BLaER1 treated with 17β-estradiol and CSF1 and Interleukin-3, amounts not matched to agents 10 nM and 100 nM (cell line): Measurements from ENCODE around the gene REV1.
"Not testable (repeated sequence)": the region's sequence is repeated elsewhere in the genome, so short reads cannot be mapped to it uniquely, and the experiment has no call there.

Source experiments
- H3K27ac ChIP-seq, 11 experiments: shearing (Covaris generic); formaldehyde crosslinking; 2 replicates each; pipeline ENCODE4 v1.8.1; 2022
- H3K27me3 ChIP-seq, 11 experiments: shearing (Covaris generic); formaldehyde crosslinking; 2 replicates each; pipeline ENCODE4 v1.8.1; 2022
- H3K36me3 ChIP-seq, 11 experiments: shearing (Covaris generic); formaldehyde crosslinking; 2 replicates each; pipeline ENCODE4 v1.8.1; 2022
- H3K4me1 ChIP-seq, 10 experiments: shearing (Covaris generic); formaldehyde crosslinking; 2 replicates each; pipeline ENCODE4 v1.8.1; 2022
- H3K4me2 ChIP-seq, 11 experiments: shearing (Covaris generic); formaldehyde crosslinking; 2 replicates each; pipeline ENCODE4 v1.8.1; 2022
- H3K4me3 ChIP-seq, 10 experiments: shearing (Covaris generic); formaldehyde crosslinking; 2 replicates each; pipeline ENCODE4 v1.8.1; 2022
- H3K9ac ChIP-seq, 11 experiments: shearing (Covaris generic); formaldehyde crosslinking; 2 replicates each; pipeline ENCODE4 v1.8.1; 2022
- H3K9me3 ChIP-seq, 11 experiments: shearing (Covaris generic); formaldehyde crosslinking; replicated peaks in 1 of 11; 2 replicates each; pipeline ENCODE4 v1.8.1; 2022
- H4K20me1 ChIP-seq, 11 experiments: shearing (Covaris generic); formaldehyde crosslinking; 2 replicates each; pipeline ENCODE4 v1.8.1; 2022
- Cebpa-rat ChIP-seq, 11 experiments: shearing (Covaris generic); IDR thresholded peaks; 2 replicates each; pipeline ENCODE4 v1.8.1; 2022

REV1 gene

DNA sequence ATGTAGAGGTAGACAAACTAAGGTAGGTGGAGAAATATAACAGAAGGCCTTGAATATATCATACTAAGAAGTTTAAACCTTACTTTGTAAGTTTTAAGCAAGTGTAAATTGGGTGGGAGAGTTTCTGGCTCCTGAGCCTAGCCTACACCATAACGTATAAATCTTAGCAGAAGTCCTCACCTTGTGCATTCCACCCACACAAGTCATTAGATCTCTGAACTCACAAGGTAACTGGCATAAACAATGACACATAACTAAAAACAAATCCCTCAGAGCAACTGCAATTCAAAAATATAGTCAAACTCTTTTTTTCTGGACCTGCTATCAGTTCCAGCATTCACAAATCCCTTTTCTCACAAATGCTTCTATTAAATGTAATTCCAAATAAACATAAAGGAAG, 9.4 kb downstream of the REV1 start:
- Histone ChIP-seq H3K36me3 (peaks cover 0 to 45% (median 30%) of the 10 kb centered on the region in 11 experiments; a peak in 16 of 22 replicates), H3K9ac (no peak overlapping the region), H3K4me3 (no peak overlapping the region), H3K27ac (no peak overlapping the region), H3K4me1 (peaks cover 4 to 76% (median 23%) of the 10 kb centered on the region in 10 experiments; a peak in 18 of 20 replicates), H4K20me1 (peaks cover 90 to 100% (median 100%) of the 10 kb centered on the region in 11 experiments), H3K4me2 (peak overlapping the region in 1 of 11 experiments; percentile 20; a peak in 1 of 22 replicates), H3K9me3 (no peaks in the 10 kb centered on the region), H3K27me3 (no peaks in the 10 kb centered on the region)
- TF ChIP-seq Cebpa-rat (IDR thresholded peaks at IDR 0.05), result no peak

DNA sequence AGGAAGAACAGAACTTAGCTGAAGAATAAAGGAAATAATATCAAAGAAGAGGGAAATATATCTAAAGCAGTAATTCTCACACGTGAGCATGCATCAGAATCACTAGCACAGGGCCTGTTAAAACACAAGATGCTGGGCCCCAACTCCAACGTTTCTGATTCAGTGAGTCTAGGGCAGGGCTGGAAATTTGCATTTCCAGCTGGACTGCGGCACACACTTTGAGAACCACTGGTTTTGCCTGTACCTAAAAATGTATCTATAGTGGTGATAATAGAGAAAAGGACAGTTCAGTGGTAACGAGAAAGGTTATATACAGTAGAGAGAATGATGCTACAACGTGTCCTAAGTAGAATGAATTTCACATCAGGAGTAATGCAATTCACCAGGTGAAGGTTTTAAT, 11.2 kb downstream of the REV1 start:
- H3K9me3 ChIP-seq, result no peaks in the 10 kb centered on the region
- peak overlapping the region in 2 of 11 experiments; percentile 4 to 14; a peak in 1 of 22 replicates for H3K27ac ChIP-seq
- no peak for TF ChIP-seq Cebpa-rat (IDR thresholded peaks at IDR 0.05)
- no peaks in the 10 kb centered on the region for H3K27me3 ChIP-seq
- H3K36me3 ChIP-seq, result peaks cover 0 to 45% (median 29%) of the 10 kb centered on the region in 11 experiments; a peak in 16 of 22 replicates
- H3K4me1 ChIP-seq, result peaks cover 0 to 79% (median 23%) of the 10 kb centered on the region in 10 experiments; a peak in 14 of 20 replicates
- H4K20me1 ChIP-seq, result peaks cover 85 to 100% (median 100%) of the 10 kb centered on the region in 11 experiments
- peak overlapping the region in 5 of 11 experiments; percentile 0 to 69 (median 51); a peak in 8 of 22 replicates for H3K4me2 ChIP-seq
- no peak overlapping the region for H3K9ac ChIP-seq
- H3K4me3 ChIP-seq, result no peak overlapping the region

DNA sequence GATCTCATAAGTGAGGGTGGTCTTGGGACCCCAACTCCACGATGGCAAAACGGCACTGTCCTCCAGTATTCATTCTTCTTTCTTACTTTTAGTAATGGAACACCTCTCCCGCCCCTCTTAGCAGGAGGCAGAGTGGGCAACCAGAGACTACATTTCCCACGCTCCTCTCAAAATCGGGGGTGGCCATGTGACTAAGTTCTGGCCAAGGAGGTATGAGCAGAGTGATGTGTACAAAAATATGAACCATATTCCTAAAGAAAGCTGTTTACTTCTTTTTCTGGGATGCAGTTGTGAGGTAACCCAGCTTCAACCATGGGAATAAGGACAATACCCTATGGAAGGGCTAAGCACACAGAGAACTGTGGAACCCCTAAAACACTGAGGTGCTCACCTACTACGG, 12.8 kb downstream of the REV1 start:
- H3K27ac ChIP-seq, result no peak overlapping the region
- no peak overlapping the region for H3K4me3 ChIP-seq
- H3K4me2 ChIP-seq, result peak overlapping the region in 2 of 11 experiments; percentile 71 to 75; a peak in 3 of 22 replicates
- H3K9me3 ChIP-seq, result peaks cover 0 to 8% (median under 1%) of the 10 kb centered on the region in 11 experiments; a peak in 6 of 22 replicates
- H4K20me1 ChIP-seq, result peaks cover 80 to 100% (median 99%) of the 10 kb centered on the region in 11 experiments
- peaks cover 0 to 76% (median 23%) of the 10 kb centered on the region in 10 experiments; a peak in 14 of 20 replicates for H3K4me1 ChIP-seq
- H3K9ac ChIP-seq, result no peak overlapping the region
- no peaks in the 10 kb centered on the region for H3K27me3 ChIP-seq
- H3K36me3 ChIP-seq, result peaks cover 0 to 48% (median 30%) of the 10 kb centered on the region in 11 experiments; a peak in 17 of 22 replicates
- no peak for TF ChIP-seq Cebpa-rat (IDR thresholded peaks at IDR 0.05)

DNA sequence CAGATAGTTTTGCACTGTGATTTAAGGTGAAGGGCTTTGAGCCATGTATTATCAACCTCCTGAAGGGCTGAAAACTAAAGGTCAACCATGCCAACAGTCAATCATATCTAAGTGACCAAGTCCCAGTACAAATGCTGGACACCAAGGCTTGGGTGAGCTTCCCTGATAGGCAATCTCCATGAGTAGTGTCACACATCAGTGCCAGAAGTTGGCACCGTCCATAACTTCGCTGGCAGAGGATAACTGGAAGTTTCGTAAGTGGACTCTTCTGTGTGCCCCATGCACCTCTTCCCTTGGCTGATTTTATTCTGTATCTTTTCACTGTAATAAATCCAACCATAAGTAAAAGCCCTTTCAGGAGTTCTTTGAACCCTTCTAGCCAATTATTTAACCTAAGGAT, 13.2 kb downstream of the REV1 start:
- Histone ChIP-seq H3K27me3 (no peaks in the 10 kb centered on the region), H3K36me3 (peaks cover 0 to 48% (median 27%) of the 10 kb centered on the region in 11 experiments; a peak in 18 of 22 replicates), H3K4me2 (peak overlapping the region in 3 of 11 experiments; percentile 58 to 75 (median 71); a peak in 6 of 22 replicates), H4K20me1 (peaks cover 76 to 100% (median 99%) of the 10 kb centered on the region in 11 experiments), H3K4me3 (no peak overlapping the region), H3K9me3 (peaks cover 0 to 12% (median 5%) of the 10 kb centered on the region in 11 experiments; a peak in 13 of 22 replicates), H3K4me1 (peaks cover 0 to 71% (median 23%) of the 10 kb centered on the region in 10 experiments; a peak in 14 of 20 replicates), H3K9ac (no peak overlapping the region), H3K27ac (no peak overlapping the region; a peak in 1 of 22 replicates)
- TF ChIP-seq Cebpa-rat (IDR thresholded peaks at IDR 0.05), result no peak

DNA sequence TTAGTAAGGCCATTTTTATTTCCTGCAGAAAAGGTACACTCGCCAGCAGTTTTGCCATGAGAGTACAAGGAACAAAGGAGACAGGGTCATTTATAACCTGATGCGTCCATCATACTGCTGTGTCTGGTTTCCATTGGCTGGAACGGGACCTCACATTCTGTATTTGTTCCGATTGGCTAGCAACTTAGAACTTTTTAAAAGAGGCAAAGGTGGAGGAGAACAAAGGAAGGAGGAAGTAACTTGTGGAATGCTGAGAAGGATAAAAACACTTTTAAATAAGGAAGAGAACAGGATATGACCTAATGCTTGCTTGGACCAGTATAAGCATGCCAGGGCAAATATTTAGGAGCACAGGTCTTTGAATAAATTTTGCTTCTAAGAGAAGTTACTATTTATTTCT, 14.7 kb downstream of the REV1 start:
- Histone ChIP-seq H4K20me1 (peaks cover 66 to 100% (median 90%) of the 10 kb centered on the region in 11 experiments), H3K36me3 (peaks cover 0 to 59% (median 34%) of the 10 kb centered on the region in 11 experiments; a peak in 21 of 22 replicates)
- H3K9ac ChIP-seq, result not testable (repeated sequence)

DNA sequence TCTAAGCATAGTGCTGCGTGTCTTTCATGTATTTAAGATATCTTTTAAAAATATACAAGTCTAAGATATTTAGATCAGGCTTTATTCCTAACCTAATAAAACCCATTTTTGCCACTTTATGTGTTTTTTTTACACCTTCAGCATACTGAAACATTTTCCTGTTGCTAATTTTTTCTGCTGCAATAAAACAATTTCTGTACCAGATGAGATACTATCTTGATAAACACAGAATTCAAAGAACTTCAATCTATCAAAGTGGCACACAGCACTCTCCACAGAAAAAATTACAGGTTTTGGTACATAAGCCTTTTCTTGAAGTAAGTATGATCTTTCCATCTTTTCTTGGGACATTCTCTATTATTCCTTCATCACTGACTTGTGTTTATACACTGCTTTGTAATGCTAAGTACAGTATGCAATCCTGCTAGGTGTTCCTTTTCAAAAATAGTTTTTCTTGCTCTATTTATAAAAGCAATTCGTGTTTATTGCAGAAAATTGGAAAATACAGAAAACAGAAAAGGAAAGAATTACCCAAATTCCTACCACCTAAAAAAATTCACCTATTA, 16.2 kb downstream of the REV1 start:
- no peak for TF ChIP-seq Cebpa-rat (IDR thresholded peaks at IDR 0.05)
- H3K36me3 ChIP-seq, result peaks cover 0 to 47% (median 29%) of the 10 kb centered on the region in 11 experiments; a peak in 21 of 22 replicates
- peaks cover 0 to 48% (median 17%) of the 10 kb centered on the region in 10 experiments; a peak in 14 of 20 replicates for H3K4me1 ChIP-seq
- no peak overlapping the region for H3K9ac ChIP-seq
- H3K4me3 ChIP-seq, result no peak overlapping the region
- H3K4me2 ChIP-seq, result no peak overlapping the region
- H3K27me3 ChIP-seq, result no peaks in the 10 kb centered on the region
- H3K27ac ChIP-seq, result no peak overlapping the region
- peaks cover 11 to 32% (median 21%) of the 10 kb centered on the region in 11 experiments; a peak in 21 of 22 replicates for H3K9me3 ChIP-seq
- H4K20me1 ChIP-seq, result peaks cover 63 to 100% (median 89%) of the 10 kb centered on the region in 11 experiments

More for the DNA sequence above, 14.7 kb downstream of the REV1 start:
- Histone ChIP-seq H3K9me3 (peaks cover 11 to 26% (median 20%) of the 10 kb centered on the region in 11 experiments; a peak in 21 of 22 replicates), H3K4me1 (peaks cover 0 to 56% (median 22%) of the 10 kb centered on the region in 10 experiments; a peak in 14 of 20 replicates), H3K27ac (peak overlapping the region in 2 of 11 experiments; percentile 35 to 45; a peak in 2 of 22 replicates), H3K4me2 (peak overlapping the region in 6 of 11 experiments; percentile 16 to 75 (median 56); a peak in 11 of 22 replicates)
- H3K4me3 ChIP-seq, H3K27me3 ChIP-seq: not testable (repeated sequence)

DNA sequence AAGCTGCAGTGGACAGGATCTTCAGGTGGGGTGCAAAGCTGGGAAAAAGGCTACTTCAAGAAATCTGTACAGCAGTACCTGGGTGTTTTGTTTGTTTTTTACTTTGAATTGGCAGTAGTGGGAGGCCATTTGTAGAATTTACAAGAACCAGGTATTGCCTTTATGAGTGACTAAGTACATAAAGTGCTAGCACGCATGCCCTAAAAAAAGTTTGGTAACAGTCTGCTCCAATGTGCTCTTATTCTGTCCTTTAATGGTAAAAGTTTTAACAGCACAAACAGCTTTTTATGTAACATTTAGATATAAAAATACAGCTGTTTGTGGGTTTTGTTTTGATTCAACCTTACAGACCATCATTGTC, 17.2 kb downstream of the REV1 start:
- Histone ChIP-seq H3K27me3 (no peaks in the 10 kb centered on the region), H3K4me1 (peaks cover 0 to 38% (median 12%) of the 10 kb centered on the region in 10 experiments; a peak in 14 of 20 replicates), H3K9me3 (peaks cover 11 to 32% (median 21%) of the 10 kb centered on the region in 11 experiments; a peak in 21 of 22 replicates), H3K4me2 (no peak overlapping the region), H4K20me1 (peaks cover 57 to 100% (median 88%) of the 10 kb centered on the region in 11 experiments; a peak in 20 of 22 replicates), H3K4me3 (no peak overlapping the region), H3K36me3 (peaks cover 0 to 46% (median 30%) of the 10 kb centered on the region in 11 experiments; a peak in 21 of 22 replicates), H3K27ac (no peak overlapping the region), H3K9ac (no peak overlapping the region)
- TF ChIP-seq Cebpa-rat (IDR thresholded peaks at IDR 0.05), result no peak

DNA sequence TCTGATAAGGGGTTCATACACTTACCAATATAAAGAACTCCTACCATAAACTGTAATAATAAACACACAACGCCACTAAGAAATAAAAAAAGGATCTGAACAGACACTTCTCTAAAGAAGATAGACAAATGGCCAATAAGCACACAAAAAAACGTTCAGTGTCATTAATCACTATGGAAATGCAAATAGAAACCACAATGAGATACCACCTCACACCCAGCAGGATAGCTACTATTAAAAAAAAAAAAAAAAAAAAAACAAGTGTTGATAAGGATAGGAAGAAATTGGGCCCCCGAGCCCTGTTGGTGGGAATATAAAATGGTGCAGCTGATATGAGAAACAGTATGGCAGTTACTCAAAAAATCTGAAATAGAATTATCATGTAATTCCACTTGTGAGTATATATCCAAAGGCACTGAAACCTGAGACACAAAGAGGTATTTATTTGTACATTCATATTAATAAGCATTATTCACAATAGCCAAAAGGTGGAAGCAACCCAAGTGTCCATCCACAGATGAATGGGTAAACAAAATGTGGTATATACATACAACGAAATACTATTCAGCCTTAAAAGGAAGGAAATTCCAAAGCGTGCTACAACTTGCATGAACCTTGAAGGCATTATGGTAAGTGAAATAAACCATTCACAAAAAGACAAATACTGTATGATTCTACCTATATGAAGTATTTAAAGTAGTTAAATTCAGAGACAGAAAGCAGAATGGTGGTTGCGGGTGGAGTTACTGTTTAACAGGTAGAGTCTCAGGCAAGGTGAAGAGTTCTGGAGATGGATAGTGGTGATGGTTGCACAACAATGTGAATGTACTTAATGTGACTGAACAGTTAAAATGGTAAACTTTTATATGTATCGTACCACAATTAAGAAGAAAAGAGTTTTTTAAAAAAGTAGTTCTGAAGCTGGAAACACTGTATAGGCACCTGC, 17.9 kb downstream of the REV1 start:
- H3K36me3 ChIP-seq, result peaks cover 0 to 50% (median 30%) of the 10 kb centered on the region in 11 experiments; a peak in 21 of 22 replicates
- no peak for TF ChIP-seq Cebpa-rat (IDR thresholded peaks at IDR 0.05)
- no peak overlapping the region for H3K4me2 ChIP-seq
- H3K27me3 ChIP-seq, result no peaks in the 10 kb centered on the region
- no peak overlapping the region for H3K4me3 ChIP-seq
- H3K9me3 ChIP-seq, result peaks cover 11 to 32% (median 21%) of the 10 kb centered on the region in 11 experiments; a peak in 21 of 22 replicates
- no peak overlapping the region for H3K9ac ChIP-seq
- H3K27ac ChIP-seq, result no peak overlapping the region
- H3K4me1 ChIP-seq, result peaks cover 0 to 33% (median 12%) of the 10 kb centered on the region in 10 experiments; a peak in 14 of 20 replicates
- peaks cover 57 to 100% (median 88%) of the 10 kb centered on the region in 11 experiments; a peak in 20 of 22 replicates for H4K20me1 ChIP-seq
